Measurements from ENCODE around the gene NELL2. TPM values are rescaled to one million over a fixed set of nuclear protein-coding genes. Genes with fewer than 3 reads are reported as not detected.

Gene NELL2
- total RNA-seq, 1 experiment from 2014 or later, result 0.80 TPM

DNA sequence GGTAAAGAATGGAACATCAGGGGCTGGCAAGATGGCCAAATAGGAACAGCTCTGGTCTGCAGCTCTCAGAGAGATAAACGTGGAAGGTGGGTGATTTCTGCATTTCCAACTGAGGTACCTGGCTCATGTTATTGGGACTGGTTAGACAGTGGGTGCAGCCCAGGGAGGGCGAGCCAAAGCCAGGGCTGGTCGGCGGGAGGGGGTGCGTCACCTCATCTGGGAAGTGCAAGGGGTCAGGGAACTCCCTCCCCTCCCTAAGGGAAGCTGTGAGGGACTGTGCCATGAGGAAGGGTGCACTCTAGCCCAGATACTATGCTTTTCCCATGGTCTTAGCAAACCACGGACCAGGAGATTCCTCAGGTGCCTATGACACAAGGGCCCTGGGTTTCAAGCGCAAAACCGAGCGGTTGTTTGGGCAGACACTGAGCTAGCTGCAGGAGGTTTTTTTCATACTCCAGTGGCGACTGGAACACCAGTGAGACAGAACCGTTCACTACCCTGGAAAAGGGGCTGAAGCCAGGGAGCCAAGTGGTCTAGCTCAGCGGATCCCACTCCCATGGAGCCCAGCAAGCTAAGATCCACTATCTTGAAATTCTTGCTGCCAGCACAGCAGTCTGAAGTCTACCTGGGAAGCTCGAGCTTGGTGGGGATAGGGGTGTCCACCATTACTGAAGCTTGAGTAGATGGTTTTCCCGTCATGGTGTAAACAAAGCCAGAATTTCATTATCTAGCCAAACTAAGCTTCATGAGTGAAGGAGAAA lies 317.6 kb downstream of the NELL2 start:
- Histone ChIP-seq H3K4me3 (ENCODE audit: low read length) (no peak overlapping the region), H3K4me2 (ENCODE audit: low read length) (no peak overlapping the region), H3K9me2 (replicated peaks; ENCODE audit: low read length) (no peaks in the 10 kb centered on the region), H3F3A (ENCODE audit: low read length, unreplicated experiment) (no peaks in the 10 kb centered on the region), H3K9ac (ENCODE audit: low read length) (no peak overlapping the region), H3K79me2 (ENCODE audit: low read length) (no peaks in the 10 kb centered on the region), H3K36me3 (ENCODE audit: low read depth, low read length) (no peaks in the 10 kb centered on the region), H2AFZ (ENCODE audit: low read length) (no peak overlapping the region), H3K27ac (ENCODE audit: low read length) (no peak overlapping the region), H3K9me3 (ENCODE audit: low read length) (no peaks in the 10 kb centered on the region), H4K20me1 (ENCODE audit: low read length) (no peaks in the 10 kb centered on the region), H3K4me1 (ENCODE audit: insufficient read depth, low read length) (no peaks in the 10 kb centered on the region), H3K27me3 (ENCODE audit: low read length) (no peaks in the 10 kb centered on the region)
- ChIA-PET POLR2A (ENCODE audit: unreplicated experiment) (no interaction called here), CTCF (no interaction called here)
- no peak for ATAC-seq
- no TSS peak for BruUV-seq (replicated peaks)
- TF ChIP-seq EZH2 (IDR thresholded peaks at IDR 0.05; ENCODE audit: low read length, unreplicated experiment), result no peak
- intact Hi-C loops (cut with micrococcal nuclease), result no loop called here
- DNase-seq, result no peak

DNA sequence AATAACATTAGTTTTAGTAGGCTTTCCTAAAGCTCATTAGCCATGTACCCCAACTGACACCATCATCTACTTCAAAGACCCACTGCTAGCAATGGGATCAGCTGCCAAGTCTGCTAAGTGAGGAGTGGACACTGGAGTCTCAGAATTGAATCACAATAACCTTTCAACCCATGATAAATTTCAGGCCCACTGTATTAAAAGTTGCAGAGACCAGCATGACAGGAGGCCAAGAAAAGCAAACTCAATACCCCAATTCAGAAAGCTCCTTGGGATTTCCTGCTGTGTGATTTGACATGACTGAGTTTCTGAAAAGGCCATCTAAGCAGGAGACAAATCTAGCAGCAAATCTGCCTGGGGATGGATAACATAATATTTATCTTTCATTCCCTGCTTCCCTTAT lies 320.7 kb downstream of the NELL2 start:
- no peak for DNase-seq
- Histone ChIP-seq H3K27ac (ENCODE audit: low read length) (no peak overlapping the region), H3K4me2 (ENCODE audit: low read length) (no peak overlapping the region), H4K20me1 (ENCODE audit: low read length) (no peaks in the 10 kb centered on the region), H3K9me2 (replicated peaks; ENCODE audit: low read length) (no peaks in the 10 kb centered on the region), H3K36me3 (ENCODE audit: low read depth, low read length) (no peaks in the 10 kb centered on the region), H3K27me3 (ENCODE audit: low read length) (no peaks in the 10 kb centered on the region), H3K79me2 (ENCODE audit: low read length) (no peaks in the 10 kb centered on the region), H2AFZ (ENCODE audit: low read length) (no peak overlapping the region), H3K9ac (ENCODE audit: low read length) (no peak overlapping the region), H3K9me3 (ENCODE audit: low read length) (no peaks in the 10 kb centered on the region), H3K4me1 (ENCODE audit: insufficient read depth, low read length) (no peaks in the 10 kb centered on the region), H3F3A (ENCODE audit: low read length, unreplicated experiment) (no peaks in the 10 kb centered on the region), H3K4me3 (ENCODE audit: low read length) (no peak overlapping the region)
- ChIA-PET POLR2A (ENCODE audit: unreplicated experiment) (no interaction called here), CTCF (no interaction called here)
- no peak for ATAC-seq
- intact Hi-C loops (cut with micrococcal nuclease), result no loop called here
- no TSS peak for BruUV-seq (replicated peaks)
- TF ChIP-seq EZH2 (IDR thresholded peaks at IDR 0.05; ENCODE audit: low read length, unreplicated experiment) (no peak), EZH2phosphoT487 (IDR thresholded peaks at IDR 0.05; ENCODE audit: borderline replicate concordance, low read length) (no peak)
- TF ChIP-seq, protein P1, sequence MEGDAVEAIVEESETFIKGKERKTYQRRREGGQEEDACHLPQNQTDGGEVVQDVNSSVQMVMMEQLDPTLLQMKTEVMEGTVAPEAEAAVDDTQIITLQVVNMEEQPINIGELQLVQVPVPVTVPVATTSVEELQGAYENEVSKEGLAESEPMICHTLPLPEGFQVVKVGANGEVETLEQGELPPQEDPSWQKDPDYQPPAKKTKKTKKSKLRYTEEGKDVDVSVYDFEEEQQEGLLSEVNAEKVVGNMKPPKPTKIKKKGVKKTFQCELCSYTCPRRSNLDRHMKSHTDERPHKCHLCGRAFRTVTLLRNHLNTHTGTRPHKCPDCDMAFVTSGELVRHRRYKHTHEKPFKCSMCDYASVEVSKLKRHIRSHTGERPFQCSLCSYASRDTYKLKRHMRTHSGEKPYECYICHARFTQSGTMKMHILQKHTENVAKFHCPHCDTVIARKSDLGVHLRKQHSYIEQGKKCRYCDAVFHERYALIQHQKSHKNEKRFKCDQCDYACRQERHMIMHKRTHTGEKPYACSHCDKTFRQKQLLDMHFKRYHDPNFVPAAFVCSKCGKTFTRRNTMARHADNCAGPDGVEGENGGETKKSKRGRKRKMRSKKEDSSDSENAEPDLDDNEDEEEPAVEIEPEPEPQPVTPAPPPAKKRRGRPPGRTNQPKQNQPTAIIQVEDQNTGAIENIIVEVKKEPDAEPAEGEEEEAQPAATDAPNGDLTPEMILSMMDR (conservative IDR thresholded peaks at IDR 0.05; ENCODE audit: low read depth, low read length), result no peak

- CTCF ChIA-PET, result no interaction called here
- no peaks in the 10 kb centered on the region for H3K9me3 ChIP-seq (ENCODE audit: low read length)
Measured at GRCh38 chr12:44551631-44552030, 324.5 kb downstream of the NELL2 start.

More at GRCh38 chr12:44551631-44552030, 324.5 kb downstream of the NELL2 start:
- Histone ChIP-seq H3K9me2 (replicated peaks; ENCODE audit: low read length) (no peaks in the 10 kb centered on the region), H3K36me3 (ENCODE audit: low read depth, low read length) (no peaks in the 10 kb centered on the region), H3K9ac (ENCODE audit: low read length) (no peak overlapping the region), H3K79me2 (ENCODE audit: low read length) (no peaks in the 10 kb centered on the region), H3F3A (ENCODE audit: low read length, unreplicated experiment) (no peaks in the 10 kb centered on the region), H3K27me3 (ENCODE audit: low read length) (0 out of 2 replicates have a peak, but pooled peaks cover 2% of the 10 kb centered on the region), H2AFZ (ENCODE audit: low read length) (no peak overlapping the region), H3K4me2 (ENCODE audit: low read length) (no peak overlapping the region), H3K4me3 (ENCODE audit: low read length) (no peak overlapping the region), H3K4me1 (ENCODE audit: insufficient read depth, low read length) (no peaks in the 10 kb centered on the region), H4K20me1 (ENCODE audit: low read length) (no peaks in the 10 kb centered on the region), H3K27ac (ENCODE audit: low read length) (no peak overlapping the region)
- DNase-seq, result no peak
- no TSS peak for BruUV-seq (replicated peaks)
- TF ChIP-seq, protein P1 (conservative IDR thresholded peaks at IDR 0.05; ENCODE audit: low read depth, low read length), result no peak
- TF ChIP-seq EZH2 (IDR thresholded peaks at IDR 0.05; ENCODE audit: low read length, unreplicated experiment), result no peak
- TF ChIP-seq EZH2phosphoT487 (IDR thresholded peaks at IDR 0.05; ENCODE audit: borderline replicate concordance, low read length), result no peak
- no peak for ATAC-seq
- intact Hi-C loops (cut with micrococcal nuclease), result no loop called here
- POLR2A ChIA-PET (ENCODE audit: unreplicated experiment), result no interaction called here
